H1 (cell line): Measurements from ENCODE around the gene ZNF48. TPM values are rescaled to one million over a fixed set of nuclear protein-coding genes. Genes with fewer than 3 reads are reported as not detected.

Experiments
- CBX8 ChIP-seq: fragments of 300-800, 300-1000 bp; sonication (generic); IDR thresholded peaks from 2 replicates; pipeline ENCODE4 v1.7.1; 2016; ENCODE audit warnings: low read depth, low read length, borderline replicate concordance
- KDM1A ChIP-seq: fragments of 200-600, 300-600 bp; sonication (generic); IDR thresholded peaks from 2 replicates; pipeline ENCODE4 v1.7.1; 2016; ENCODE audit warnings: mild to moderate bottlenecking, low read length, borderline replicate concordance
- KDM4A ChIP-seq: IDR thresholded peaks from one replicate; pipeline ENCODE4 v1.7.1; 2012; ENCODE audit warnings: low read depth, mild to moderate bottlenecking, moderate library complexity, low read length, inconsistent platforms; ENCODE audit not compliant: severe bottlenecking
- KDM5A ChIP-seq: fragments of 200-600 bp; IDR thresholded peaks from 2 replicates; pipeline ENCODE4 v1.7.1; 2012; ENCODE audit warnings: mild to moderate bottlenecking, low read length, inconsistent platforms, mixed read lengths
- SP1 ChIP-seq: IDR thresholded peaks from 2 replicates; pipeline ENCODE4 v1.6.1; 2011; ENCODE audit warnings: low read depth, low read length
- SP4 ChIP-seq: IDR thresholded peaks from 2 replicates; pipeline ENCODE4 v1.6.1; 2012; ENCODE audit warnings: low read length, inconsistent platforms
- TAF7 ChIP-seq: optimal IDR thresholded peaks from 2 replicates; pipeline ENCODE3; 2011; ENCODE audit warnings: low read depth, mild to moderate bottlenecking, inconsistent platforms, low read length, moderate library complexity, borderline replicate concordance
- TEAD4 ChIP-seq: IDR thresholded peaks from 2 replicates; pipeline ENCODE4 v1.6.1; 2012; ENCODE audit warnings: low read depth, low read length, inconsistent platforms, mixed read lengths
- USF2 ChIP-seq: IDR thresholded peaks from 2 replicates; pipeline ENCODE4 v1.6.1; 2011; ENCODE audit warnings: low read length, improper control_type of control experiment
- polyA plus RNA-seq, 7 experiments: library from polyadenylated mRNA; depleted of rRNA in 3 of 7; stranded (reverse) in 5 of 7; unstranded in 2 of 7; fragments of >200 nt in 5 of 7; fragments of 200-250 nt in 2 of 7; gene quantifications; 1 replicate in 5 of 7; 2 replicates in 1 of 7; 4 replicates in 1 of 7; pipeline versions ENCODE4 v1.2.1 to v1.2.3, GENCODE V29; 2011 to 2013; ENCODE audit warnings: missing spikeins in 2 of 7, mixed read lengths in 2 of 7
- total RNA-seq: library from RNA; stranded (reverse); fragmentation: NEBNext Ultra II Directional; extraction: Animal tissue kit (Norgen Biotek cat#: 25700); gene quantifications from 2 replicates; pipeline ENCODE4 v1.2.1, GENCODE V29; 2021

Gene ZNF48
- total and polyA plus RNA-seq, 2 of the 8 experiments (the other 6 are each of a cell fraction or from before 2014, with no cell fraction given), result 30.4 to 41.2 TPM

- TF ChIP-seq CBX8 (no peak), SP1 (no peak), KDM5A (no peak), USF2 (no peak), KDM1A (no peak), KDM4A (no peak), TAF7 (no peak), TEAD4 (no peak), SP4 (no peak)
Measured at GRCh38 chr16:30416624-30417528, 21.7 kb downstream of the ZNF48 start (continued).
